Gastroesophageal sphincter (tissue), 4 donors: ENCODE measurements around the gene NMRK1. TPM values are rescaled to one million over a fixed set of nuclear protein-coding genes. Genes with fewer than 3 reads are reported as not detected.

Source experiments
- ATAC-seq: fragments of 150-250 bp; one replicate; pipeline ENCODE4 v1.9.1; 2016; ENCODE audit warnings: mild to moderate bottlenecking, moderate library complexity
- H3K27ac ChIP-seq, 4 donors: fragments of 200-600 bp; sonication (generic) in 3 of 4; 1 replicate in 3 of 4; 2 replicates in 1 of 4; pipeline ENCODE4 v1.5.1; 2016 to 2019
- H3K27me3 ChIP-seq: fragments of 200-600 bp; sonication (generic); one replicate; pipeline ENCODE4 v1.5.1; 2019
- H3K36me3 ChIP-seq, 2 donors: fragments of 200-600 bp; sonication (generic); one replicate each; pipeline ENCODE4 v1.5.1; 2019; ENCODE audit warnings: control low read depth in 1 of 2
- H3K4me1 ChIP-seq, 3 donors: fragments of 200-600 bp; sonication (generic); 1 replicate in 2 of 3; 2 replicates in 1 of 3; pipeline ENCODE4 v1.5.1; 2016 to 2019; ENCODE audit warnings: control low read depth in 2 of 3
- H3K4me3 ChIP-seq, 2 donors: fragments of 200-600 bp; sonication (generic); one replicate each; pipeline ENCODE4 v1.5.1; 2019; ENCODE audit warnings: mild to moderate bottlenecking in 1 of 2, moderate library complexity in 1 of 2
- H3K9me3 ChIP-seq, 3 donors: fragments of 200-600 bp; sonication (generic); one replicate each; pipeline ENCODE4 v1.5.1; 2017 to 2019; ENCODE audit warnings: control low read depth in 2 of 3
- EP300 ChIP-seq: sonication (generic); formaldehyde crosslinking; IDR thresholded peaks from one replicate; pipeline ENCODE4 v1.6.1; 2017; ENCODE audit warnings: antibody characterized with exemption, mild to moderate bottlenecking
- POLR2A ChIP-seq, 2 donors: fragments of 450-650 bp; IDR thresholded peaks; one replicate each; pipeline ENCODE4 v1.6.1; 2017; ENCODE audit warnings: antibody characterized with exemption in 2 of 2, mild to moderate bottlenecking in 2 of 2, moderate library complexity in 1 of 2
- POLR2AphosphoS5 ChIP-seq: sonication (generic); formaldehyde crosslinking; IDR thresholded peaks from one replicate; pipeline ENCODE4 v1.6.1; 2017; ENCODE audit warnings: antibody characterized with exemption
- WGBS, 2 donors: methylation state at CpG; one replicate each; pipeline ENCODE4 v1.1.5; 2018; ENCODE audit warnings: low coverage in 1 of 2; 5-methylcytosine and 5-hydroxymethylcytosine counted together
- small RNA-seq, 4 donors: library from RNA; depleted of rRNA; stranded (forward); fragments of <200 nt; gene quantifications; one replicate each; pipeline ENCODE3, GENCODE V24; 2016
- total RNA-seq, 4 donors: library from RNA; depleted of rRNA; stranded (reverse); fragments of >200 nt; gene quantifications; one replicate each; pipeline ENCODE4 v1.1.0, GENCODE V29; 2016
- TF ChIP-seq, protein P1 (sequence below), 4 experiments: fragments of 200-600 bp in 2 of 4; fragments of 450-650 bp in 2 of 4; sonication (generic) in 1 of 4; IDR thresholded peaks; one replicate each; pipeline ENCODE4 v1.5.1; 2017 to 2019; ENCODE audit warnings: antibody characterized with exemption in 4 of 4, mild to moderate bottlenecking in 2 of 4, moderate library complexity in 2 of 4

NMRK1 gene
- total RNA-seq, 4 donors from 2014 or later = 6.3 to 21.5 (median 13.6) TPM

DNA sequence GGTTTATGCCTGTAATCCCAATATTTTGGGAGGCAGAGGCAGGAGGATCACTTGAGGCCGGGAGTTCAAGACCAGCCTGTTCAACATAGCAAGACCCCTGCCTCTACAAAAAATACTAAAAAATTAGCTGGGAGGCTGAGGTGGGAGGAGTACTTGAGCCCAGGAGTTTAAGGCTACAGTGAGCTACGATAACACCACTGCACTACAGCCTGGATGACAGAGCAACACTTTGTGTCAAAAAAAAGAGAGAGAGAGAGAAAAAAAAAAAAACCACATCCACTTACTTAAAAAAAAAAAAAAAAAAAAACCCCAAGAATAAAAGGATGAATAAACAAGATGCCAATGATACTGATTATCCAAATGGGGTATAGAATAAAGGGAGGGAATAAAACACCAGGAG lies 74.2 kb downstream of the NMRK1 start:
- no peak overlapping the region for H3K27ac ChIP-seq
- no peaks in the 10 kb centered on the region for H3K9me3 ChIP-seq
- H3K27me3 ChIP-seq = no peaks in the 10 kb centered on the region
- H3K36me3 ChIP-seq = peaks cover 0 to 12% of the 10 kb centered on the region in 2 donors
- WGBS, 2 donors = 81% methylated on average over 2 of the region's 2 CpGs
- TF ChIP-seq POLR2A (IDR thresholded peaks at IDR 0.05) = no peak
- TF ChIP-seq, protein P1, sequence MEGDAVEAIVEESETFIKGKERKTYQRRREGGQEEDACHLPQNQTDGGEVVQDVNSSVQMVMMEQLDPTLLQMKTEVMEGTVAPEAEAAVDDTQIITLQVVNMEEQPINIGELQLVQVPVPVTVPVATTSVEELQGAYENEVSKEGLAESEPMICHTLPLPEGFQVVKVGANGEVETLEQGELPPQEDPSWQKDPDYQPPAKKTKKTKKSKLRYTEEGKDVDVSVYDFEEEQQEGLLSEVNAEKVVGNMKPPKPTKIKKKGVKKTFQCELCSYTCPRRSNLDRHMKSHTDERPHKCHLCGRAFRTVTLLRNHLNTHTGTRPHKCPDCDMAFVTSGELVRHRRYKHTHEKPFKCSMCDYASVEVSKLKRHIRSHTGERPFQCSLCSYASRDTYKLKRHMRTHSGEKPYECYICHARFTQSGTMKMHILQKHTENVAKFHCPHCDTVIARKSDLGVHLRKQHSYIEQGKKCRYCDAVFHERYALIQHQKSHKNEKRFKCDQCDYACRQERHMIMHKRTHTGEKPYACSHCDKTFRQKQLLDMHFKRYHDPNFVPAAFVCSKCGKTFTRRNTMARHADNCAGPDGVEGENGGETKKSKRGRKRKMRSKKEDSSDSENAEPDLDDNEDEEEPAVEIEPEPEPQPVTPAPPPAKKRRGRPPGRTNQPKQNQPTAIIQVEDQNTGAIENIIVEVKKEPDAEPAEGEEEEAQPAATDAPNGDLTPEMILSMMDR (IDR thresholded peaks at IDR 0.05) = no peak
- TF ChIP-seq EP300 = no peak
- no peak for TF ChIP-seq POLR2AphosphoS5
- ATAC-seq = no peak
- no peak overlapping the region for H3K4me3 ChIP-seq
- no peaks in the 10 kb centered on the region for H3K4me1 ChIP-seq

Small RNA genes lying within 50 kb of the gene (small RNA-seq; reads per million reads assigned to genes)
- gene RF02271 = 0 reads per million in 4 donors

Other genes starting within 250 kb of the NMRK1 start
- gene TRPM6, start 200.2 kb downstream of the NMRK1 start, total RNA-seq = 1 to 10 TPM in 1 of 4 donors, under 1 TPM in 3; 0.27 to 1.1 (median 0.79) TPM
- 1 to 10 TPM; 2.6 to 8.2 (median 3.9) TPM for gene C9orf40, start 135.2 kb downstream of the NMRK1 start, total RNA-seq
- 10 to 100 TPM; 11.2 to 15.5 (median 13.2) TPM for gene CARNMT1, start 59.9 kb downstream of the NMRK1 start, total RNA-seq
- 10 to 100 TPM in 3 of 4 donors, 1 to 10 TPM in 1; 9.7 to 37.6 (median 28.5) TPM for gene OSTF1, start 359 bp upstream of the NMRK1 start, total RNA-seq